Sigmoid colon (tissue), 7 donors: ENCODE results near the gene FSTL5. TPM values are rescaled to one million over a fixed set of nuclear protein-coding genes. Genes with fewer than 3 reads are reported as not detected.

Experiments used
- DNase-seq: peaks from one replicate; pipeline ENCODE4 v3.0.0-alpha.2; 2019
- H3K27ac ChIP-seq, 4 donors: fragments of 200-600 bp; sonication (generic); one replicate each; pipeline ENCODE4 v1.5.1; 2016 to 2019; ENCODE audit warnings: mild to moderate bottlenecking in 1 of 4
- H3K27me3 ChIP-seq, 3 donors: fragments of 200-600 bp; sonication (generic); one replicate each; pipeline ENCODE4 v1.5.1; 2019; ENCODE audit warnings: mild to moderate bottlenecking in 1 of 3
- H3K36me3 ChIP-seq, 4 donors: fragments of 200-600 bp; sonication (generic); one replicate each; pipeline ENCODE4 v1.5.1; 2016 to 2019
- H3K4me1 ChIP-seq, 4 donors: fragments of 200-600 bp; sonication (generic); one replicate each; pipeline ENCODE4 v1.5.1; 2017 to 2019
- H3K4me3 ChIP-seq, 4 donors: fragments of 200-600 bp; sonication (generic); one replicate each; pipeline ENCODE4 v1.5.1; 2017 to 2019; ENCODE audit warnings: mild to moderate bottlenecking in 2 of 4, moderate library complexity in 1 of 4
- H3K9me3 ChIP-seq, 4 donors: fragments of 200-600 bp in 3 of 4; sonication (generic) in 3 of 4; one replicate each; pipeline versions ENCODE4 v1.5.1 to v1.6.1; 2013 to 2019
- CTCF ChIP-seq, 4 experiments: fragments of 450-650 bp in 3 of 4; fragments of 200-600 bp in 1 of 4; IDR thresholded peaks; one replicate each; pipeline ENCODE4 v1.5.1; 2016 to 2019; ENCODE audit warnings: antibody characterized with exemption in 4 of 4, mild to moderate bottlenecking in 3 of 4, moderate library complexity in 2 of 4
- EP300 ChIP-seq, 4 donors: sonication (generic); formaldehyde crosslinking; IDR thresholded peaks; one replicate each; pipeline ENCODE4 v1.6.1; 2017; ENCODE audit warnings: antibody characterized with exemption in 4 of 4
- POLR2A ChIP-seq, 2 donors: fragments of 450-650 bp; IDR thresholded peaks; one replicate each; pipeline ENCODE4 v1.6.1; 2016; ENCODE audit warnings: antibody characterized with exemption in 2 of 2, mild to moderate bottlenecking in 2 of 2, moderate library complexity in 2 of 2
- POLR2AphosphoS5 ChIP-seq, 4 donors: sonication (generic); formaldehyde crosslinking; IDR thresholded peaks; one replicate each; pipeline ENCODE4 v1.6.1; 2017; ENCODE audit warnings: antibody characterized with exemption in 4 of 4
- WGBS, 2 donors: extraction: QIAGEN DNeasy Blood & Tissue Kit; methylation state at CpG; one replicate each; pipeline ENCODE4 v1.1.7; 2013; 5-methylcytosine and 5-hydroxymethylcytosine counted together
- intact Hi-C: fragments of 100-400 bp; cut with DNase I; formaldehyde crosslinking; loops from one replicate; pipeline ENCODE4 v1.15.1; 2023
- polyA plus RNA-seq, 3 donors: library from polyadenylated mRNA; stranded (reverse); fragments of 200-250 nt; gene quantifications; one replicate each; pipeline ENCODE4 v1.2.3, GENCODE V29; 2013
- total RNA-seq, 4 donors: library from RNA; depleted of rRNA; stranded (reverse); fragments of >200 nt; gene quantifications; one replicate each; pipeline ENCODE4 v1.1.0, GENCODE V29; 2016
- donor health status: healthy with polysubstance abuse.
- donor health status: Bipolar disorder and iron deficiency.
- donor health status: healthy.

FSTL5 gene
- total and polyA plus RNA-seq, 7 donors: 0.42 to 1.8 (median 0.82) TPM; not detected in 2

- no peak for DNase-seq
- Histone ChIP-seq H3K4me3 (no peak overlapping the region), H3K27ac (no peak overlapping the region), H3K27me3 (no peaks in the 10 kb centered on the region), H3K36me3 (no peaks in the 10 kb centered on the region), H3K9me3 (peaks cover 0 to 2% (median 0%) of the 10 kb centered on the region in 4 donors), H3K4me1 (no peaks in the 10 kb centered on the region)
- intact Hi-C loops: no loop called here
- TF ChIP-seq POLR2AphosphoS5 (IDR thresholded peaks at IDR 0.05): no peak
- TF ChIP-seq CTCF (IDR thresholded peaks at IDR 0.05): no peak
- TF ChIP-seq EP300 (IDR thresholded peaks at IDR 0.05): no peak
- TF ChIP-seq POLR2A (IDR thresholded peaks at IDR 0.05): no peak
- WGBS, 2 donors: 20 to 31% methylated on average over 2 of the region's 2 CpGs
Observed at GRCh38 chr4:161336016-161336530, 827.7 kb downstream of the FSTL5 start.
